NOMO-1 treated with DMSO at 0.1 percent for 48 hours (cell line): ENCODE measurements around the gene LLGL2.
"Not testable (repeated sequence)": the region's sequence is repeated elsewhere in the genome, so short reads cannot be mapped to it uniquely, and the experiment has no call there.

Source experiments
- DNase-seq: peaks from one replicate; lab custom pipeline; 2025; ENCODE audit not compliant: unreplicated experiment; lab: John Stamatoyannopoulos, UW

LLGL2 gene

GRCh38 chr17:75589919-75590303 lies 64.4 kb downstream of the LLGL2 start:
- DNase-seq = no peak

- DNase-seq = no peak
Measured at GRCh38 chr17:75590314-75590761, 64.8 kb downstream of the LLGL2 start.

- no peak for DNase-seq
Measured at GRCh38 chr17:75590849-75591721, 65.6 kb downstream of the LLGL2 start.

GRCh38 chr17:75591722-75592302 lies 66.3 kb downstream of the LLGL2 start:
- DNase-seq = no peak

- no peak for DNase-seq
Measured at GRCh38 chr17:75592348-75593020, 67.0 kb downstream of the LLGL2 start.

- not testable (repeated sequence) for DNase-seq
Measured at GRCh38 chr17:75593430-75593829, 67.9 kb downstream of the LLGL2 start.

- DNase-seq = no peak
Measured at GRCh38 chr17:75594499-75595283, 69.2 kb downstream of the LLGL2 start.

GRCh38 chr17:75595284-75595919 lies 69.9 kb downstream of the LLGL2 start:
- no peak for DNase-seq

GRCh38 chr17:75595920-75596313 lies 70.4 kb downstream of the LLGL2 start:
- no peak for DNase-seq

GRCh38 chr17:75596320-75597087 lies 71.0 kb downstream of the LLGL2 start:
- no peak for DNase-seq

GRCh38 chr17:75601057-75601987 lies 75.8 kb downstream of the LLGL2 start:
- peak; percentile 51 for DNase-seq

- no peak for DNase-seq
Measured at GRCh38 chr17:75602644-75603043, 77.1 kb downstream of the LLGL2 start.

GRCh38 chr17:75603123-75603522 lies 77.6 kb downstream of the LLGL2 start:
- DNase-seq = no peak

- DNase-seq = no peak
Measured at GRCh38 chr17:75604034-75604695, 78.7 kb downstream of the LLGL2 start.

- no peak for DNase-seq
Measured at GRCh38 chr17:75605790-75606189, 80.3 kb downstream of the LLGL2 start.

- no peak for DNase-seq
Measured at GRCh38 chr17:75607086-75607485, 81.6 kb downstream of the LLGL2 start.

- DNase-seq = no peak
Measured at GRCh38 chr17:75610103-75610984, 84.8 kb downstream of the LLGL2 start.
